ENCODE measurements around the gene INO80B.
"Not testable (repeated sequence)": the region's sequence is repeated elsewhere in the genome, so short reads cannot be mapped to it uniquely, and the experiment has no call there.

Gene INO80B

GRCh38 chr2:74450570-74451190 lies 4.2 kb upstream of the INO80B start:
- DNase-seq, result no peak

GRCh38 chr2:74457129-74457548 lies 2.3 kb downstream of the INO80B start:
- DNase-seq, result no peak

GRCh38 chr2:74457549-74458131 lies 2.8 kb downstream of the INO80B start:
- DNase-seq, result peak; percentile 87

- peak; percentile 100 for DNase-seq
Measured at GRCh38 chr2:74458132-74458937, 3.4 kb downstream of the INO80B start, which contains the start of gene WBP1. Gene WBP1 (plus strand): TSS chr2:74458438. CDS start chr2:74458603, 165 bp downstream.

- DNase-seq, result no peak
Measured at GRCh38 chr2:74458938-74459363, 4.1 kb downstream of the INO80B start.

- not testable (repeated sequence) for DNase-seq
Measured at GRCh38 chr2:74459503-74460118, 4.7 kb downstream of the INO80B start.

- DNase-seq, result not testable (repeated sequence)
Measured at GRCh38 chr2:74460187-74460586, 5.3 kb downstream of the INO80B start.

- DNase-seq, result no peak
Measured at GRCh38 chr2:74461187-74462053, 6.5 kb downstream of the INO80B start.

GRCh38 chr2:74462054-74462785 lies 7.3 kb downstream of the INO80B start:
- DNase-seq, result no peak

GRCh38 chr2:74462786-74463105 lies 7.9 kb downstream of the INO80B start:
- no peak for DNase-seq

- no peak for DNase-seq
Measured at GRCh38 chr2:74464406-74464805, 9.5 kb downstream of the INO80B start.

- not testable (repeated sequence) for DNase-seq
Measured at GRCh38 chr2:74470742-74471141, 15.9 kb downstream of the INO80B start.

- DNase-seq, result no peak
Measured at GRCh38 chr2:74471332-74472065, 16.6 kb downstream of the INO80B start.

GRCh38 chr2:74472086-74472944 lies 17.4 kb downstream of the INO80B start, which contains the start of gene MRPL53:
Gene MRPL53 (minus strand): TSS chr2:74472680. CDS start chr2:74472660, 20 bp downstream.
- peak; percentile 95 for DNase-seq

GRCh38 chr2:74472945-74473258 lies 18.0 kb downstream of the INO80B start:
- DNase-seq, result no peak

- no peak for DNase-seq
Measured at GRCh38 chr2:74474481-74474880, 19.6 kb downstream of the INO80B start.

GRCh38 chr2:74474899-74475298 lies 20.0 kb downstream of the INO80B start:
- no peak for DNase-seq

- DNase-seq, result no peak
Measured at GRCh38 chr2:74481431-74481830, 26.5 kb downstream of the INO80B start.

- DNase-seq, result peak; percentile 56
Measured at GRCh38 chr2:74481961-74482800, 27.3 kb downstream of the INO80B start.

All from CD4-positive, alpha-beta T cell treated with Interleukin-15 for 1 hour (primary cell).